ENCODE data around the gene GNPAT. TPM values are rescaled to one million over a fixed set of nuclear protein-coding genes. Genes with fewer than 3 reads are reported as not detected.

Gene GNPAT
- total RNA-seq, 1 experiment from 2014 or later: 21.8 TPM

DNA sequence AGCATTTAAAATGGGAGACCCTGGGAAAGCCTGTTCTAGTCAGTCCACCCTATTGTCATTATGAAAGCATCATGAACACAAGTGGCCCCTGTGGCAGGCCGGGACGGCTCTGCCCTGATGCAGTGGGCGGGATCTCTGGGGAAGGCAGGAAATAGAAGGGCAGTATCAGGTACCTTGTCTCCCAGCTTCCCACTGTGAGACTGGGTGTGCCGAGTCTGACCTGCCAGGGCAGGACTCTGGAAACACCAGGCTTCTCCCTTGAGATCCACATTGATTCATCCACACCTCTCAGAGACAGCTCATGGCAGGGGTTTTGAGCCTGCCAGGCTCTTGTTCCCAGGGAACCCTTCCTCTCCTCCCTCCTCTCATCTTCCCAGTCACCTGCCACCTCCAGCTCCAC is 24.5 kb upstream of the GNPAT start:
- intact Hi-C loops (cut with micrococcal nuclease; ENCODE audit: unreplicated experiment): loop anchor here (10.0 kb wide), 1 partner anchor 352 kb away; the partner anchor contains the start of gene C1orf198
- H3K9me2 ChIP-seq (ENCODE audit: insufficient read depth): no peaks in the 10 kb centered on the region
- H3K36me3 ChIP-seq (ENCODE audit: low read depth): no peaks in the 10 kb centered on the region
- no TSS peak for BruUV-seq (replicated peaks)
- H3K27me3 ChIP-seq (ENCODE audit: insufficient read depth, low read depth): peaks cover 17% of the 10 kb centered on the region
- H3K27ac ChIP-seq: no peak overlapping the region
- H2AFZ ChIP-seq: peak overlapping the region; percentile 48; the same call in 1 of the 2 replicates
- no peaks in the 10 kb centered on the region for H3K79me2 ChIP-seq (ENCODE audit: low read depth)
- DNase-seq: peak in 1 of 2 experiments; percentile 12
- no peaks in the 10 kb centered on the region for H3K9me3 ChIP-seq (ENCODE audit: insufficient read depth, low read depth)
- 0 out of 2 replicates have a peak, but pooled peaks cover 3% of the 10 kb centered on the region for H3F3A ChIP-seq (ENCODE audit: insufficient read depth, low read depth)
- H4K20me1 ChIP-seq (ENCODE audit: insufficient read depth): no peaks in the 10 kb centered on the region
- CTCF ChIA-PET: no interaction called here
- H3K4me2 ChIP-seq: peak overlapping the region; percentile 20
- POLR2A ChIA-PET (ENCODE audit: unreplicated experiment): no interaction called here
- TF ChIP-seq, protein P1, sequence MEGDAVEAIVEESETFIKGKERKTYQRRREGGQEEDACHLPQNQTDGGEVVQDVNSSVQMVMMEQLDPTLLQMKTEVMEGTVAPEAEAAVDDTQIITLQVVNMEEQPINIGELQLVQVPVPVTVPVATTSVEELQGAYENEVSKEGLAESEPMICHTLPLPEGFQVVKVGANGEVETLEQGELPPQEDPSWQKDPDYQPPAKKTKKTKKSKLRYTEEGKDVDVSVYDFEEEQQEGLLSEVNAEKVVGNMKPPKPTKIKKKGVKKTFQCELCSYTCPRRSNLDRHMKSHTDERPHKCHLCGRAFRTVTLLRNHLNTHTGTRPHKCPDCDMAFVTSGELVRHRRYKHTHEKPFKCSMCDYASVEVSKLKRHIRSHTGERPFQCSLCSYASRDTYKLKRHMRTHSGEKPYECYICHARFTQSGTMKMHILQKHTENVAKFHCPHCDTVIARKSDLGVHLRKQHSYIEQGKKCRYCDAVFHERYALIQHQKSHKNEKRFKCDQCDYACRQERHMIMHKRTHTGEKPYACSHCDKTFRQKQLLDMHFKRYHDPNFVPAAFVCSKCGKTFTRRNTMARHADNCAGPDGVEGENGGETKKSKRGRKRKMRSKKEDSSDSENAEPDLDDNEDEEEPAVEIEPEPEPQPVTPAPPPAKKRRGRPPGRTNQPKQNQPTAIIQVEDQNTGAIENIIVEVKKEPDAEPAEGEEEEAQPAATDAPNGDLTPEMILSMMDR (conservative IDR thresholded peaks at IDR 0.05): no peak
- no peak for TF ChIP-seq EZH2 (IDR thresholded peaks at IDR 0.05; ENCODE audit: low read depth)
- no peak overlapping the region for H3K4me3 ChIP-seq
- H3K4me1 ChIP-seq (replicated peaks; ENCODE audit: insufficient read depth): no peaks in the 10 kb centered on the region

DNA sequence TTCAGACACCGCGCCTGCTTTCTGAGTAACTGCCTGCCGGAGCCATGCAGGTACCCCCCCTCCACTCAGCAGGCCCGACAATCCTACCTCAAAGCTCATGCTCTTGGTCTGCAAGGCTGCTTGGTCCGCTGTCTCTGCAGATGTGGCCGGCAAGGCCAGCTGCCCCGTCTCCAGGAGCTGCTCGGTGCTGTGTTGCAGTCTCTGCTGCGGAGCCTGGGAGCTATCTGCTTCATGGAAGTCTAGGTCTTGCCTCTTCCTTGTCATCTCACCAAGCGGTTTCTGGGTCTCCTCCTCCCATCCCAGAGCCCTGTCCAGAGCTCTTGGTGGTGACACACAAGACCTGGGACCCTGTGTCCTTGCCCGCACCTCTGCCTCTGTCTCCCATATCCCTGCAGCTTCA is 24.0 kb upstream of the GNPAT start:
- DNase-seq: no peak
- intact Hi-C loops (cut with micrococcal nuclease; ENCODE audit: unreplicated experiment): loop anchor here (10.0 kb wide), 1 partner anchor 352 kb away; the partner anchor contains the start of gene C1orf198
- CTCF ChIA-PET: no interaction called here
- Histone ChIP-seq H3K27ac (no peak overlapping the region), H3K4me2 (no peak overlapping the region), H3K9me2 (ENCODE audit: insufficient read depth) (no peaks in the 10 kb centered on the region), H3K36me3 (ENCODE audit: low read depth) (no peaks in the 10 kb centered on the region), H3K9me3 (ENCODE audit: insufficient read depth, low read depth) (no peaks in the 10 kb centered on the region), H3K4me3 (no peak overlapping the region), H3K79me2 (ENCODE audit: low read depth) (no peaks in the 10 kb centered on the region), H3K27me3 (ENCODE audit: insufficient read depth, low read depth) (peaks cover 17% of the 10 kb centered on the region), H3K4me1 (replicated peaks; ENCODE audit: insufficient read depth) (no peaks in the 10 kb centered on the region), H2AFZ (no peak overlapping the region), H4K20me1 (ENCODE audit: insufficient read depth) (no peaks in the 10 kb centered on the region), H3F3A (ENCODE audit: insufficient read depth, low read depth) (0 out of 2 replicates have a peak, but pooled peaks cover 3% of the 10 kb centered on the region)
- TF ChIP-seq, protein P1 (conservative IDR thresholded peaks at IDR 0.05): no peak
- no peak for TF ChIP-seq EZH2 (IDR thresholded peaks at IDR 0.05; ENCODE audit: low read depth)
- POLR2A ChIA-PET (ENCODE audit: unreplicated experiment): no interaction called here
- BruUV-seq (replicated peaks): no TSS peak

DNA sequence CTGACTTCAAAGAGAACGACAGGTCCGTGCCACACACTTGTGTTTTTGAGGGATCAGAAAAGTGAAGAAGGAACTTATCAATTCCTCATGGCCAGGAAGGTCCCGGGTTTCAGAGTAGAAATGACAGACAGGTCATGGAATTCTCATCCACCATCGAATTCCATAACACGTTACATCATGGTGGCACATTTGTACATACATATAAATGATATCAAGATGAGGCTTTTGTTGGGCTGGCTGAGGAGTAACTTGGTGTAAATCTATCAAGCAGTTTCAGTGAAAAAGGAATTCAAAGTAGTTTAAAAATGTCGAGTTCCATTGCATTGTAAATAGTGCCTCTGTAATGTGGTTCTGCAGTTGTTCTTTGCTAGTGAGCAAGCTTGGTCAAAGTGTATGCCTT is 22.9 kb upstream of the GNPAT start:
- Histone ChIP-seq H3K79me2 (ENCODE audit: low read depth) (no peaks in the 10 kb centered on the region), H4K20me1 (ENCODE audit: insufficient read depth) (no peaks in the 10 kb centered on the region), H3K9me2 (ENCODE audit: insufficient read depth) (no peaks in the 10 kb centered on the region), H3K36me3 (ENCODE audit: low read depth) (no peaks in the 10 kb centered on the region), H3K4me2 (no peak overlapping the region), H3F3A (ENCODE audit: insufficient read depth, low read depth) (0 out of 2 replicates have a peak, but pooled peaks cover 3% of the 10 kb centered on the region), H3K27me3 (ENCODE audit: insufficient read depth, low read depth) (peaks cover 17% of the 10 kb centered on the region), H3K27ac (no peak overlapping the region), H3K4me3 (no peak overlapping the region), H3K9me3 (ENCODE audit: insufficient read depth, low read depth) (no peaks in the 10 kb centered on the region), H3K4me1 (replicated peaks; ENCODE audit: insufficient read depth) (no peaks in the 10 kb centered on the region), H2AFZ (no peak overlapping the region)
- TF ChIP-seq EZH2 (IDR thresholded peaks at IDR 0.05; ENCODE audit: low read depth): no peak
- TF ChIP-seq, protein P1 (conservative IDR thresholded peaks at IDR 0.05): no peak
- POLR2A ChIA-PET (ENCODE audit: unreplicated experiment): no interaction called here
- intact Hi-C loops (cut with micrococcal nuclease; ENCODE audit: unreplicated experiment): loop anchor here (10.0 kb wide), 1 partner anchor 353 kb away; the partner anchor contains the start of gene C1orf198
- no peak for DNase-seq
- no TSS peak for BruUV-seq (replicated peaks)
- CTCF ChIA-PET: no interaction called here
